Heart right ventricle (tissue), 16 donors: ENCODE results near the gene NALCN. TPM values are rescaled to one million over a fixed set of nuclear protein-coding genes. Genes with fewer than 3 reads are reported as not detected.

Experiments
- ATAC-seq, 8 donors: fragments of 200-7000 bp; cut with Tn5 transposase; one replicate each; pipeline ENCODE4 v1.9.1; 2020; ENCODE audit warnings: mild to moderate bottlenecking in 8 of 8, moderate library complexity in 8 of 8, moderate number of reproducible peaks in 1 of 8
- DNase-seq, 2 donors: peaks; one replicate each; pipeline ENCODE4 v3.0.0-alpha.2; 2020
- H3K27ac ChIP-seq, 10 donors: fragments of 200-600 bp; sonication (generic) in 2 of 10; one replicate each; pipeline versions ENCODE4 v1.5.0 to v1.8.0; 2020 to 2022; ENCODE audit warnings: mild to moderate bottlenecking in 3 of 10
- H3K27me3 ChIP-seq, 7 donors: fragments of 200-600 bp; one replicate each; pipeline ENCODE4 v1.8.0; 2021 to 2022; ENCODE audit warnings: mild to moderate bottlenecking in 2 of 7
- H3K36me3 ChIP-seq, 9 donors: fragments of 200-600 bp; sonication (generic) in 1 of 9; one replicate each; pipeline versions ENCODE4 v1.5.0 to v1.8.0; 2020 to 2022; ENCODE audit warnings: mild to moderate bottlenecking in 2 of 9
- H3K4me1 ChIP-seq, 9 donors: fragments of 200-600 bp; sonication (generic) in 1 of 9; one replicate each; pipeline versions ENCODE4 v1.5.0 to v1.8.0; 2020 to 2022; ENCODE audit warnings: mild to moderate bottlenecking in 4 of 9
- H3K4me3 ChIP-seq, 10 donors: fragments of 200-600 bp; sonication (generic) in 2 of 10; one replicate each; pipeline versions ENCODE4 v1.5.0 to v1.8.0; 2020 to 2022; ENCODE audit warnings: mild to moderate bottlenecking in 7 of 10, moderate library complexity in 2 of 10
- H3K9me3 ChIP-seq, 11 donors: fragments of 200-600 bp in 10 of 11; sonication (generic) in 2 of 11; one replicate each; pipeline versions ENCODE4 v1.5.0 to v1.8.0; 2013 to 2022; ENCODE audit warnings: mild to moderate bottlenecking in 2 of 11, control low read depth in 1 of 11, moderate library complexity in 1 of 11
- WGBS, 2 donors: extraction: QIAGEN DNeasy Blood & Tissue Kit; methylation state at CpG; one replicate each; pipeline ENCODE4 v1.1.7; 2013; ENCODE audit warnings: inconsistent platforms in 1 of 2; 5-methylcytosine and 5-hydroxymethylcytosine counted together
- intact Hi-C, 10 donors: fragments of 100-400 bp; cut with DNase I; formaldehyde crosslinking; loops; one replicate each; pipeline versions ENCODE4 v1.11.1 to v1.14.2; 2022
- polyA plus RNA-seq, 2 donors: library from polyadenylated mRNA; stranded (reverse); fragments of 200-250 nt; gene quantifications; one replicate each; pipeline ENCODE4 v1.2.3, GENCODE V29; 2013
- total RNA-seq, 10 donors: library from RNA; stranded (reverse); fragmentation: NEBNext Ultra II Directional in 3 of 10; extraction: Animal tissue kit (Norgen Biotek cat#: 25700) in 3 of 10; gene quantifications; one replicate each; pipeline versions ENCODE4 v1.2.1 to v1.2.4, GENCODE V29; 2021 to 2023
- TF ChIP-seq, protein P1 (sequence below), 9 donors: fragments of 200-600 bp; sonication (generic) in 2 of 9; IDR thresholded peaks; one replicate each; pipeline versions ENCODE4 v1.5.0 to v1.8.0; 2021 to 2022; ENCODE audit warnings: antibody characterized with exemption in 9 of 9, mild to moderate bottlenecking in 5 of 9, moderate library complexity in 1 of 9
- donor health status: Arrhythmogenic right ventricular cardiomyopathy.
- donor health status: ischemic (EF 13 %, LVEDD 7.1; RV severe dilation, severe dysfunction).
- donor health status: healthy with polysubstance abuse.
- donor health status: DM: no; HTN: yes; CAD: no.
- donor health status: DM: no; HTN: no; CAD: no.
- donor health status: ischemic (EF 25% LVEDD 6.9; RV normal size, moderate dysfunction).
- donor health status: ischemic (EF 25% LVEDD 5.7; RV mildly dilated, moderate dysfunction).
- donor health status: healthy.
- donor health status: DM: yes; HTN: yes; CAD: no.
- donor health status: Ischemic cardiomyopathy.
- donor health status: ischemic (EF 35%, LVEDD 5.7; RV mildly dilated, moderate dysfunction).
- donor health status: nonischemic (EF 11% LVEDD 7.7; RV severe dilation, severe dysfunction).
- donor health status: DM: yes; HTN: yes; CAD: no.
- donor health status: PGD.
- donor health status: ischemic (EF 29% LVEDD 5.4; RV normal size, mild dysfunction).
- donor health status: nonischemic (EF 23%, LVEDD 6.1; RV moderate dilation, normal function).

The NALCN gene
- total and polyA plus RNA-seq, 12 donors = 0.01 to 9.3 (median 7.8) TPM

DNA sequence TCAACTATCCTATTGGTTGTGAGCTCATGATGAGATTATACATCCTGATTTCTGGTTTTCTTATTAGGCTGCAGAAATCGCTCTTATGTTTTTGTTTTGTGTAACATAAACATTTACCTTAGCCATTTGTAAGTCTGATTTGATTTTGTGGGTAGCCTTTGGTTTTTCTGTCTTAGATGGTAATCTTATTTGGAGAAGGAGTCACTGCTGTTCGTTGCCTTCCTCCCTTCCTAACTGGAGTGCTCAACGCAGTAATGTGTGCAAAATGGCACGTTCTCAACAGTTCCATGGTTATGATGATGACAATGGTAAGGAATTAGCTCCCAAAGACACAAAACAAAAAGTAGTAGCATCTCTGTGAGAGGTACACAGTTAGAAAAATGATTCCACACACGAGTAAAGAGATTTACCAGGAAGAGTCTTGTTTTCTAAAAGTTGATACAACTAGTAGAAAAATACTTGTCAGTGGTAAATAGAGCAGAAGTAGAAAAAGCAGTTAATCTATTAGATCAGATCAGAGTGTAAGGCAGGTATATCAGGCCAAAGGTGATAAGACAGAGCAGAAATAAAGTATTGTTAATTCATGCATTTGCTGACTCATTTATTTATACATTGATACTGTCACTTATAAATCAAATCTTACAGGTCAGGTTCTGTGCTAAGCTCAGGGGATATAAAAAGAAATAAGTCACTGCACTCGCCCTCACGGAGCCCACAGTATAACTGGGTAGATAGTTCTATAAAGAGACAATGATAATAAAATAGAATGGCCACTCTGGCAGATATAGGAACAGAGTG, 270.0 kb downstream of the NALCN start:
- H3K4me1 ChIP-seq = no peaks in the 10 kb centered on the region
- no peaks in the 10 kb centered on the region for H3K36me3 ChIP-seq
- no peak overlapping the region for H3K27ac ChIP-seq
- ATAC-seq (no peak), DNase-seq (no peak)
- no peak overlapping the region for H3K4me3 ChIP-seq
- WGBS, 2 donors = 66 to 70% methylated on average over 7 of the region's 7 CpGs
- H3K9me3 ChIP-seq = no peaks in the 10 kb centered on the region
- intact Hi-C loops = loop anchor here in 6 of 10 donors (5.0 to 10.0 kb wide), 7 partner anchors 329 to 1409 kb away; no protein-coding TSS in a partner anchor
- H3K27me3 ChIP-seq = peaks cover 0 to 17% (median 4%) of the 10 kb centered on the region in 7 donors
- TF ChIP-seq, protein P1, sequence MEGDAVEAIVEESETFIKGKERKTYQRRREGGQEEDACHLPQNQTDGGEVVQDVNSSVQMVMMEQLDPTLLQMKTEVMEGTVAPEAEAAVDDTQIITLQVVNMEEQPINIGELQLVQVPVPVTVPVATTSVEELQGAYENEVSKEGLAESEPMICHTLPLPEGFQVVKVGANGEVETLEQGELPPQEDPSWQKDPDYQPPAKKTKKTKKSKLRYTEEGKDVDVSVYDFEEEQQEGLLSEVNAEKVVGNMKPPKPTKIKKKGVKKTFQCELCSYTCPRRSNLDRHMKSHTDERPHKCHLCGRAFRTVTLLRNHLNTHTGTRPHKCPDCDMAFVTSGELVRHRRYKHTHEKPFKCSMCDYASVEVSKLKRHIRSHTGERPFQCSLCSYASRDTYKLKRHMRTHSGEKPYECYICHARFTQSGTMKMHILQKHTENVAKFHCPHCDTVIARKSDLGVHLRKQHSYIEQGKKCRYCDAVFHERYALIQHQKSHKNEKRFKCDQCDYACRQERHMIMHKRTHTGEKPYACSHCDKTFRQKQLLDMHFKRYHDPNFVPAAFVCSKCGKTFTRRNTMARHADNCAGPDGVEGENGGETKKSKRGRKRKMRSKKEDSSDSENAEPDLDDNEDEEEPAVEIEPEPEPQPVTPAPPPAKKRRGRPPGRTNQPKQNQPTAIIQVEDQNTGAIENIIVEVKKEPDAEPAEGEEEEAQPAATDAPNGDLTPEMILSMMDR (IDR thresholded peaks at IDR 0.05) = no peak

DNA sequence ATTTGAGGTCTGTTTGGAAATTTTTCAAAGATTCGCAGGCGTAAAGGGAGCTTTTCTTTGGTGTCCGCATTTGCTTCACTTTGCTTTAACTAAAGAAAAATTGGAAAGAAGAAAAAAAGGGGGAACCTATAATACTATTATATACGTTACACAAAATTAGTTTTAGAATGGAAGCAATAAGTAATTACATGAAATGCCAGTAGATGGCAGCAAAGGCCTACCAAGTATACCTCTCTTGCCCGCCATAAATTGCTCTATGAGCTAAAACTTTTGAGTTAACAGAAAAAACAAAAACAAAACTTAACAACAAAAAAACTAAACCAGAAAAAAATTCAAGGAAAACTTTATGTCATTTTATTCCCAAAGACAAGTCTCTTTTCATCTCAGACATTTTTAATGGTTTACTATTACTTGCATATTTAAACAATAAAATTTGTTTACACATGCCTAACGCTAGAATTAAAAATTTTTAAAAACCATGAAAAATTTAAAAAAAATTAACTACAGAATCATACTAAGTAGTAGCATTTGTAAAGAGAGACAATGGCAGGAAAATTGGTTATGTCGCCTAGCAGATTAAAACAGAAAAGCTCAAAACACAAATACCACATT, 271.4 kb downstream of the NALCN start:
- ATAC-seq = no peak
- 28 to 29% methylated on average over 7 of the region's 7 CpGs for WGBS, 2 donors
- Histone ChIP-seq H3K36me3 (no peaks in the 10 kb centered on the region), H3K4me1 (no peaks in the 10 kb centered on the region), H3K27ac (no peak overlapping the region), H3K27me3 (peaks cover 0 to 17% (median 4%) of the 10 kb centered on the region in 7 donors), H3K4me3 (no peak overlapping the region), H3K9me3 (no peaks in the 10 kb centered on the region)
- TF ChIP-seq, protein P1 (IDR thresholded peaks at IDR 0.05) = peak; percentile 37 to 81 (median 75)
- intact Hi-C loops = loop anchor here in 6 of 10 donors (5.0 to 10.0 kb wide), 7 partner anchors 330 to 1410 kb away; no protein-coding TSS in a partner anchor
- no peak for DNase-seq

DNA sequence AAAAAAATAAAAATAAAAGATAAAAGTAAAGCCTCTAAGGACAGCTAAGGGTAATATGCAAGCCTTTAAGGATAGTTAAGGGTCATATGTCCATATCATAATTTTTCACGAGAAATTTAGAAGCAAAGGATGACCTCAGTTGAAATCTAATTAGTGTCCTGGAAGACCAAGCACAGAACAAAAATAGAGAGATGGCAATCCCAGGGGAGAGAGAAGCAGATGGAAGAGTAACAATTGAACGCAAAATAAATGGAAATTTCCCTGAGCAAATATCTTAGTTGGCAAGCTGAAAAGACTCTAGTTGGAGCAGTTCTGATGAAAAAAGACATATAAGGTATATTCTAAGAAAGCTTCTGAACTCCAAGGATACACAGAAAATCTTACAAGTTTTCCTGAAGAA, 275.4 kb downstream of the NALCN start:
- no peaks in the 10 kb centered on the region for H3K4me1 ChIP-seq
- H3K27me3 ChIP-seq = peaks cover 0 to 8% (median 0%) of the 10 kb centered on the region in 7 donors
- 46 to 55% methylated on average over 2 of the region's 2 CpGs for WGBS, 2 donors
- no peak overlapping the region for H3K27ac ChIP-seq
- ATAC-seq (no peak), DNase-seq (no peak)
- no peaks in the 10 kb centered on the region for H3K9me3 ChIP-seq
- TF ChIP-seq, protein P1 (IDR thresholded peaks at IDR 0.05) = no peak
- no peaks in the 10 kb centered on the region for H3K36me3 ChIP-seq
- intact Hi-C loops = loop anchor here in 5 of 10 donors (10.0 kb wide), 5 partner anchors 334 to 1414 kb away; no protein-coding TSS in a partner anchor
- no peak overlapping the region for H3K4me3 ChIP-seq

DNA sequence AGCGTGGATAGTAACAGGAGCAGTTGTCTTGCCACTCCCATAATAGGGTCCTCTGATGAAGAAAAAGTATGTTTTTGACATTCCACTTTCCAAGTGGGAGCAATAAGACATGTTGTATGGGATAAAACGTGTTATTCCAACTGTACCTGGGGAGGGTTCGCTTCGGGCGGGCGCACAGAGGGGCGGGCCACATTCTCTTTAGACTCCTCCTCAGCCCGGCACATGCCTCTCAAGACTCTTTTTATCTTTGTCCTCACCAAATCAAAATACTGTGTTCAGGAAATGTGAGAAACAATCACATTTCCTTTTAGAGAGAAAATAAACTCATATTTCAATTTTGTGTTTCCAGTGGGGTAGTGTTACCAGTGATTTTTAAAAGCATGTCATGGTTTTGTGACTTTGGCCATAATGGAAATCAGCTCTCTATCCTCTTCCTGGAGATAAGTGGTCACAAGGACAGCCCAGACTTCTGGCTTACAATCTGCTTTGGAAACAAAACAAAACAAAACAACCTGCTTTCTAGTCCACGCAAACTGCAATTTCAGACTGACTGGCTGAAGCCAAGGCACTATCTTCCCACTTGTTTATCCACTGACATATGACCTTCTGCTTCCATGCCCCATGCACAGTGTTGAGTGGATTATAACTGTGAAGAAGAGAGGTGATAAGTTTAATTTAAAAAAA, 276.1 kb downstream of the NALCN start:
- peaks cover 0 to 8% (median 0%) of the 10 kb centered on the region in 7 donors for H3K27me3 ChIP-seq
- 72 to 74% methylated on average over 9 of the region's 9 CpGs for WGBS, 2 donors
- TF ChIP-seq, protein P1 (IDR thresholded peaks at IDR 0.05) = no peak
- no peak overlapping the region for H3K4me3 ChIP-seq
- no peaks in the 10 kb centered on the region for H3K36me3 ChIP-seq
- DNase-seq (no peak), ATAC-seq (peak in 3 of 8 donors; percentile 57 to 84 (median 82))
- no peaks in the 10 kb centered on the region for H3K9me3 ChIP-seq
- H3K27ac ChIP-seq = no peak overlapping the region
- H3K4me1 ChIP-seq = no peaks in the 10 kb centered on the region
- intact Hi-C loops = loop anchor here in 5 of 10 donors (10.0 kb wide), 5 partner anchors 335 to 1415 kb away; no protein-coding TSS in a partner anchor
